GM19463 (cell line): ENCODE data around the gene METTL2B.
A peak's percentile ranks its signal among the peaks of the same experiment; 100 is the strongest.

Experiments used
- ATAC-seq: cut with Tn5 transposase; IDR thresholded peaks from one replicate; pipeline ENCODE4 v1.9.1; 2021; ENCODE audit warnings: mild to moderate bottlenecking, moderate library complexity; ENCODE audit not compliant: unreplicated experiment

The METTL2B gene, protein sequence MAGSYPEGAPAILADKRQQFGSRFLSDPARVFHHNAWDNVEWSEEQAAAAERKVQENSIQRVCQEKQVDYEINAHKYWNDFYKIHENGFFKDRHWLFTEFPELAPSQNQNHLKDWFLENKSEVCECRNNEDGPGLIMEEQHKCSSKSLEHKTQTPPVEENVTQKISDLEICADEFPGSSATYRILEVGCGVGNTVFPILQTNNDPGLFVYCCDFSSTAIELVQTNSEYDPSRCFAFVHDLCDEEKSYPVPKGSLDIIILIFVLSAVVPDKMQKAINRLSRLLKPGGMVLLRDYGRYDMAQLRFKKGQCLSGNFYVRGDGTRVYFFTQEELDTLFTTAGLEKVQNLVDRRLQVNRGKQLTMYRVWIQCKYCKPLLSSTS

DNA sequence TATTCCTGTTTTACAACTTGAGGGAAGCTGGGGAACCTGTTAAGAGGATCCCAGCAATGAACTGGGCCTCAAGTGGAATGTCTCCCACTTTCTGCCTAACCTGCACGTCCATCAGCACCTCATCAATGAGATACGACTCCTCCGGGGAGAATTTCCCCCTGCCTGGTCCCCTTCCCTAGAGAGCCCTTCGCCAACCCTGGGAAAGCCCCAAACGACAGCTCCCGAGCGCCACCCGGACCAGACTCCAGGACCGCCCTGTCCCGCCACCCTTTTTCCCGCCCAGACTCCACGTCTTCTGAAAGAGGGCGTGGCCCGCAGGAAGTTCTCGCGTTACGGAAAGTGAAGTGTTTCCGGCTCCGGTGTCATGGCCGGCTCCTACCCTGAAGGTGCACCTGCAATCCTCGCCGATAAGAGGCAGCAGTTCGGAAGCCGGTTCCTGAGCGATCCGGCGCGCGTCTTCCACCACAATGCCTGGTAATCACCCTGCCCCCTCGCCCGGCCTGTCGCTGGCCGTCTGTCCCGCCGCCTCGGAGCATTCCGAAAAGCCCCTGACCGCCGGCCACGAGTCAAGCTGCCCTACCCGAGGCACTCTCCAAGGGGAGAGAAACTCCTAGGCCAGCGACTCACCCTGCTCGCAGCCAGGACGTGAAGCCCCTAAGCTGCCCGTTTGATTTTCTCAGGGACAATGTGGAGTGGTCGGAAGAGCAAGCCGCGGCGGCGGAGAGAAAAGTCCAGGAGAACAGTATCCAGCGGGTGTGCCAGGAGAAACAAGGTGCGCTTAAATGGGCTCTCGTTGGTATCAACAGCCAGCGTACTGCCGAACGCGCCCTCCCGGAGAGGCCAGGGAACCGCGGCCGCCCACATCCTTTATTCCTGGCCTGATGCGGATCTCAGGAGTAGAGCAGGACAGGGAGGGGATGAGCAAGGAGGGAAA, at the start of gene METTL2B:
Gene METTL2B (plus strand): TSS at position 347 of the 934 bp plus-strand sequence. CDS start 18 bp downstream, at position 365.
- ATAC-seq: peak; percentile 91

DNA sequence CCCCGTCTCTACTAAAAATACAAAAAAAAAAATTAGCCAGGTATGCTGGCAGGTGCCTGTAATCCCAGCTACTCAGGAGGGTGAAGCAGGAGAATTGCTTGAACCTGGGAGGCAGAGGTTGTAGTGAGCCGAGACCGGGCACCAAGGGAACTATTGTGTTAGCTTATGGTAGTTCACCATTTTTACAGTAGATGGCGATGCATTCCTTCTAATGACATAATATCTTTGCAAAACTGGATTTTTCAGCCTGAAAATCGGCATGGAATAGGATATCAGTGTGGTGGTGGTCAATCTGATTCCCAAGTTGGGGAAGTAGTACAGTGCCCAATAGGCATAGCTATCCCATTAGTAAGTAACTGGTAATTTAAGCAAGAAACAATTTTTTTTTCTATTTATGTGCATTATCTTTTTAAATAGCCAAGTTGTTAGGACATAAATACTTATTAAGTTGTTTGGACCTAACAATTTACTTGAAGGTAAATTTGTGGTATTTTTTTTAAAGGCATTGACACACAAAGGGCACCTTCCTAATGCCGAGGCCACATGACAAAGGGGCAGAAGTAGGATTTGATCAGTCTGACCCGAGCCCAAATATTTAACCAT, 49.2 kb upstream of the METTL2B start:
- no peak for ATAC-seq

DNA sequence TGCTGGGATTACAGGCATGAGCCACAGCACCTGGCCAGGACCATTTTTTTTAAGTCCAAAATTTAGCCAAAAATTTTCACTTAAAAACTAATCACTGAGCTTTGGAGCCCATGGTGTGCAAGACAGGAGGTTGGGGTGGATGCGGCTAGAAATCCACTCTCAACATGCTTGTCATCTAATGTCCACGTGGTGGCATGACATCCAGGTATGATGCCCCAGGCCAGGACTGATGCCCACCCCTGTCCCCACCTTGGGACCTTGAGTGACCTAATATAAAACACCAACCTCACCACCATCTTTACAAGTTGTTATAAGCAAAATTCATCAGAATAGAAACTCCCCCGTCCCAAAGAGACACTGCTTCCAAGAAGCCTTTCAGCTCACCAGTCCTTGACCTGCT, 46.3 kb upstream of the METTL2B start:
- ATAC-seq: no peak

DNA sequence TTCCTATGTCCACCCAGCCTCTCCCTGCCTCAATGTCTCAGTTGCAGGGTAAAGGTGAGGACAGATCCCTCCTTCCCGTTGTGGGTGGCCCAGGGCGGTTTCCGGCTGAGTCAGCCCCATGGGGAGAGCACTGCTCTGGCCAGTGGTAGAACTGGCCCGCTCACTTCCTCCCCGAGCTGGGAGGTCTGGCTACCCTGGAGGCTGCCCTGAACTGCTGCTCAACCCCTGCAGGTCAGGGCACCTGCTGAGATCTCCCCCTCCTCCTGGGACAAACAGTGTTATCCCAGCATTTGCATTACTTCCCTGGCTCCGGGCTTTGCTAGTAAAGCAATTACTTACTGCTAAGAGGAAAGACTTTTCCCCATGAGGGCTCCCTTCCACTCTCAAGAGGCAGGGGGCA, 45.3 kb upstream of the METTL2B start:
- ATAC-seq: no peak

DNA sequence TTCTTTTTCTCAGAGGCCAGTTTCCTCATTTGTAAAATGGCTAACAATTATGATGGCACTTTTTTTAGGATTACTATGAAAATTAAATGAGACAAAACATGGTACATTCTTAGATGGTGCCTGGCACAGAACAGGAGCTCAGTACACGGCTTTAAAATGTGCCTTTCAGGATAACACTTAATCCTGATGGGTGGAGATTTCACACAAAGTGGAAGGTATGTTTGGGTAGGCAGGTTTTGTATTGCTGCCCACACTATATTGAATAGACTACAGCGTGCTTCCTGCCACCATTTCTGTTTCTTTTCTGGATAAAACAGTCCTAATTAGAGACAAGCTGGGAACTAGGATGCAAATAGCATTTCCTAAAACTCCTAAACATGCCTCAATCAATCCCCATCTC, 44.8 kb upstream of the METTL2B start:
- no peak for ATAC-seq

DNA sequence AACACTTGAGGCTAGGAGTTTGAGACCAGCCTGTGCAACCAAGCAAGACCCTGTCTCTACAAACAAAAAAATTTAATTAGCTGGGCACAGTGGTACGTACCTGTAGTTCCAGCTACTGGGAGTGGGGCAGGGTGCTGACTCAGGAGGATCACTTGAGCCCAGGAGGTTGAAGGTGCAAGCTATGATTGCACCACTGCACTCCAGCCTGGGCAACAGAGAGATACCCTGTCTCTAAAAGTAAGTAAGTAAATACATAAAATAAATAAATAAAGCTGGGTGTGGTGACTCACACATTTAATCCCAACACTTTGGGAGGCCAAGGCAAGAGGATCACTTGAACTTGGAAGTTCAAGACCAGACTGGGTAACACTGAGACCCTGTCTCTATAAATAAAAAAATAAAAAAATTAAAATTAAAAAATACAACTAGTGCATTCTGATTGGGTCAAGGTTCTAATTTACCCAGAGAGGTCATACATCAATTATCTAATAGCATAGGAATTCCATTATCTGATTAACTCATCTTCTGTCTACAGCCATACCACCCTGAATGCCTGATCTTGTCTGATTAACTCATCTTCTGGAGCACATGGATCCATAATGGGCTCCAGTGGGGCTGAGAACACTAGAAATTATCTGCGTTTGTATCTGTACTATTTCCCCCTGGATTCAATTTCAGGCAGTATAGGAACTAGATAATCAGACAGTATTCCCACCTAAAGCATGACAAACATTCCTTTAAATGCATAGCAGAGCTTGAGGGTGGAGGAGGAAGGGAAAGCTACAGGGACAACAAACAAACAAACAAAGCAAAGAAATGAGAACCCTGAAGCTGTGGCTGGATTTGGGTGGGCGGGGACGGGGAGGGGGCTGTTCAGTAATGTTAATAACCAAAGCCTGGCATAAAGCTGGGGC, 41.9 kb upstream of the METTL2B start:
- ATAC-seq: no peak

DNA sequence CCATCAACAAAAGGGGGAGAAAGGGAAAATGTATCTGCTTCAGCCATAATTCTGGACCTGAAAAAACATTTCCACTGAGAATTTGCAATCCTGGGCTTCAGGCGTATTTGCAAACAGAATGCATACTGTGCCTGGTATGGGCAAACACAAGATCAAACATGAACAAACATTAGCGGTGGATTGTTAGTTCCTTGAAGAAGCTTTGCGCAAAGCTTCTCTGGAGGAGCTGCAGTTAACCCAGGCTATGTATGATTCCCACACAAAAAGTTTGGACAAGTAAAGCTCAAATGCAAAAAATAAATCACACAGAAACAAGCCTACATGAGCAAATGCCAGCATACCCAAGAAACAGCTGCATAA, 41.2 kb upstream of the METTL2B start:
- ATAC-seq: no peak

DNA sequence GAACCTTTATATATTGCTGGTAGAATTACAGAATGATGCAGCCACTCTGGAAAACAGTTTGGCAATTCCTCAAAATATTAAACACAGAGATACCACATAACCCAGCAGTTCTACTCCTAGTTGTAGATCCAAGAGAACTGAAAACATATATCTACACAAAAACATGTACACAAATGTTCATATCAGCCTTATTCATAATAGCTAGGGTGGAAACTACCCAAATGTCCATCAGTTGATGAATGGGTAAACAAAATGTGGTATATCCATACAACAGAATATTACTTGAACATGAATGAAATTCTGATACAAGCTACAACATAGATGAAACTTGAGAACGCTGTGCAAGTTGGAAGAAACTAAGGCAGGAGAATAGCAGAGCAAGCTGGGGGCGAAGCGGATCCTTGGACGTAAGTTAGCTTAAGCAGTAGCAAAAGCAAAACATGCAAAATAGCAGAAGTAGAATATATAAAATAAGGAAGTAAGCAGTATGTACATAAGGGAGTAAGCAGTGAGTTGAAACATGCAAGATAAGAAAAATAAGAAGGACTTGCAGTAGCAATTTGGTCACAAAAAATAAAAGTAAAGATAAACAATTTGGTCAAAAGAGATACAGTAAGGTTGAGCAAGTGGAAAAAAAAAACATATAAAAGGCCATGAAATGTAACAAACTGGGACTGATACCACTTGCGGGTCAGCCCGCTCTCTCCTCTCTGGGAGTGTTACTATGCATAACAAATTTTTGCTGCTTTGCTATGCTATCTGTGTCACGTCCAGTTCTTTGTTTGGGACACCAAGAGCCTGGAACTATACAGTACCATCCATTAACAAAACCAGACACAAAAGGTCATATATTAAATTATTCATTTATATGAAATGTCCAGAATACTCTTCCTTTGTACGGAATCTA, 38.9 kb upstream of the METTL2B start:
- no peak for ATAC-seq

DNA sequence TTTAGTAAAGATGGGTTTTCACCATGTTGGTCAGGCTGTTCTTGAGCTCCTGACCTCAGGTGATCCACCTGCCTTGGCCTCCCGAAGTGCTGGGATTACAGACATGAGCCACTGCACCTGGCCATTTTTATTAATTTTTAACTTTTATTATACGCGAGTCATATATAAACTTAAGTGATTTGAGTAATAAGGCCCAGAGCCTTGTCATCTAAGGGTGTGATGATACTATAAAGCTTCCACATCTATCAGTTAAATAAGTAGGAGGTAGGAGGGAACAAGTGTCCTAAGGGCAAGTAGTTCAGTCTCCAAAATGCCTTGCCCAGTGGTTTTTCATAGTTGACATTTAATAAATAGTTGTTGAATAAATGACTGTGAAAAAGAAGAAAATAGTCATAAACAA, 34.2 kb upstream of the METTL2B start:
- no peak for ATAC-seq

DNA sequence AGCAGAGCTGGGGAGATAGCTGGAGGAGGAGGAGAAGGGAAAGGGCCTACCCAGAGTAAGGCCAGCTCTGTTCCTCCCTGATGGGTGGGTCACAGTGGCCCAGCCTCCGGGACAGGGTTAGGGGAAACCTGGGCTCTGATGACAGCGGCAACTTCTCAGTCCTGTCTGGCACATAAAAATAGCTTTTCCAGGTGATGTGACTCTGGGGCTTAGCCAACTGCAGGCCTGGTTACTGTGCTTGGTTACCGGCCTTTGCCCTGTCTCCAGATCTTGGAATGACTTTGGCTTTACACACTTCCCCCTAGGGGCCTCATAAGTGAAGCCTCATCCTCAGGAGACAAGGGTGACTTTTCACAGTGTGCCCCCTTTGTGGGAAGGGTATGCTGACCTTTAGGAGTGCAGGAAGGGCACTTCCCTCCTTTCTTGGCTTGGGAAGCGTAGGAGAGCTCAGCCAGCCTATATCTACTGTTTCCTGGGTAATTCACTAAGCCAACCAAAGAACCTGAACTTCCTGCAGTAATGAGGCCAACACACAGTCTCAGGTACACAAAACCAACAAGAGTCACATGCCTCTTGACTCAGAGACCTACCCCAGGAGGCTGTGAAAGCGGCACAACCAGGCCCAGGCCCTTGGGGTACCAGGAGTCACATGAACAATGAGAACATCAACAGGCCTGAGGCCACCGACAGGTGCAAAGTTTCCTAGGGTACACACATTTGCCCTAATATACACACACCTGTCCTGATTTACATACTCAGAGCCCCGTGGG, 32.5 kb upstream of the METTL2B start:
- ATAC-seq: no peak

DNA sequence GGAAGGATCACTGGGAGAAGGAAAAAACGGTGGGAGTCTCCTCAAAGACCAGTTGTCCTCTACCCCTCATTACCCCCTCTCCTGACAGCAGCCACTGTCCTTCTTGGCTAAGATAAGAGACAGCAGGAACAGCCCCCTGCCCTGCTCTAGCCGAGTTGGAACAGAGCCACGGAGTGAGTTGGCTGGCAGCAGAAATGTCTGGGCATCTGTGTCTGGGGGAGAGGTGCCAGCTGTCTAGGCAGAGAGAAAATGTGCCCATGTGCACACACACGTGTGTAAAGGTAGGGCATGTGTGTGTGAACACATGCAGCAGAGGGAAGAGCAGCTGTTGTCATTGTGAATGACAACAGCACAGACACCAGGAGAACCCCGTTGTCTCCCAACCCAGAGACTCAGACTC, 30.2 kb upstream of the METTL2B start:
- no peak for ATAC-seq

DNA sequence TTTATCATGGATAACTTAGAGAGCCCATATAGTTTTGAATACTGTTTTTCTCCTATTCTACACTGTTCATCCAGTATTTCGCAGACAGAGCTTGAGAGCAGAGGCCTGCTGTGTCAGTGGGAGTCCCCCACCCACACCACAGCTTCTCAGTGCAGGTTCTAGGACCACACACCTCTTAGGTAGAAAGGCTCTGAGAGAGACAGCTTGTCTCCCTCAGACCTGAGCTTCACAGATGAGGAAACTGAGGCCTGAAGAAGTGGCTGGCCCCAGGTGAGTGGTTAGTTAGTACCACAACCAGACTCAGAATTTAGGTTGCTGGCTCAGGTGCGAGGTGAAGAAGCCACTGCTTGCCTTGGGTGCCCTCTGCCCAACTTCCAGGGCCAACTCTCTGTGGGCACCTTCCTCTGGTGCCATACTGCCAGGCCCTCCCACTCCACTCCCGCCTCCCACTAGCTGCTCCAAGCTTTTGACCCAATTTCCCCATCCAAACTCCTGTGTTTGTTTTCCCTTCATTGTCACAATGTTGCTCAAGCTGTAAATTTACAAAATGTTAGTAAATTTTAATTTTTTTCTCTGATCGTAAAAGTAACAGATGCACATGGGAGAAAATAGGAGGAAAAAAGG, 28.5 kb upstream of the METTL2B start:
- ATAC-seq: no peak

DNA sequence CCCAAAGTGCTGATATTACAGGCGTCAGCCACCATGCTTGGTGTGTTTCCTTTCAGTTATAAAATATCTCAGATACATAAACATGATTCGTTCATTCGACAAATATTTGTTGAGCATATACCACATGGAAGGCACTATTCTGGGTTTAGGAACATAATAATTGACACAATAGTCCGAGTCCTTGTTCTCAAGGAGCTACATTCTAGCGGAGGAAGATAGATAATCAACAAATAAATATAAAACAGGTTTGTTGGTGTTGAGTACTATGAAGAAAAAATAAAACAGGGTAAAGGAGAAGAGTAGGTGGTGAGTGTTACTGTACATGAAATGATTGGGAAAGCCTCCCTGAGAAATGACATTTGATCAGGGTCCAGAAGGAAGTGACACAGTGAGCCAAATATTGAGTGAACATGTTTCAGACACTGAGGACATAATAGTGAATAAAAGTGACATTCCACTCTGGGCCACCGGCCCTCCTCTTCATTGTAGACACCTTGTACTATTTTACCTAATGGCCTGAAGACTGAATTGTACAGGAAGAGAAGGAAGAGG, 27.7 kb upstream of the METTL2B start:
- no peak for ATAC-seq

DNA sequence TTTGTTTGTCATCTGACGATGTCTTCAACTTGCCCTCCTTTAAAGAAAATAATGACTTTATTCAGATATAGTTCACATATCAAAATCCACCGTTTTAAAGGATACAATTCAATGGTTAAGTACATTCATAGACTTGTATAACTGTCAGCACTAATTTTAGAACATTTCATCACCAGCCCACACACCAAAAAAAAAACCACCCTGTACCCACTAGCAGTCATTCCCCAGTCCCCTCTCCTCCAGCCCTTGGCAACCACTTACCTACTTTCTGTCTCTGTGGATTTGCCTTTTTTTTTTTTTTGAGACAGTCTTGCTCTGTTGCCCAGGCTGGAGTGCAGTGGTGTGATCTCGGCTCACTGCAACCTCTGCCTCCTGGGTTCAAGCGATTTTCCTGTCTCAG, 26.1 kb upstream of the METTL2B start:
- ATAC-seq: no peak

DNA sequence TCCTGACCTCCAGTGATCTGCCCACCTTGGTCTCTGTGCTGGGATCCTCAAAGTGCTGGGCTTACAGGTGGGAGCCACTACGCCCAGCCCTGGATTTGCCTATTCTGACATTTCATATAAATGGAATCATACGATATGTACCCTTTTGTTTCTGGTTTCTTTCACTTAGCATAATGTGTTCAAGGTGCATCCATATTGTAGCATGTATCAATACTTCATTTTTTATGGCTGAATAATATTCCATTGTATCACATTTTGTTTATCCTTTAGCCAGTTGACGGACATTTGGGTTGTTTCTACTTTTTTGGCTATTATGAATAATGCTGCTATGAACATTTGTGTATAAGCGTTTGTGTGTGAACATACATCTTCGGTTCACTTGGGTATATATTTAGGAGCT, 25.6 kb upstream of the METTL2B start:
- no peak for ATAC-seq

DNA sequence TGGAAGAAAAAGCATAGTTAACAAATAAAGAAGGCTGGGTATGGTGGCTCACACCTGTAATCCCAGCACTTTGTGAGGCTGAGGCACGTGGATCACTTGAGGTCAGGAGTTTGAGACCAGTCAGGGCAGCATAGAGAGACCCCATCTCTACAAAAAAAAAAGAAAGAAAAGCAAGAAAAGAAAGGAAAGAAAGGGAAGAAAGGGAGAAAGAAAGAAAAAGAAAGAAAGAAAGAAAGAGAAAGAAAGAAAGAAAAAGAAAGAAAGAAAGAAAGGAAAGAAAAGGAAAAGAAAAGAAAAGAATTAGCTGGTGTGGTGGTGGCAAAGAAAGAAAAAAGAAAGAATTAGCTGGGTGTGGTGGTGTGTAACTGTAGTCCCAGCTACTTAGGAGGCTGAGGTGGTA, 24.0 kb upstream of the METTL2B start:
- ATAC-seq: no peak

DNA sequence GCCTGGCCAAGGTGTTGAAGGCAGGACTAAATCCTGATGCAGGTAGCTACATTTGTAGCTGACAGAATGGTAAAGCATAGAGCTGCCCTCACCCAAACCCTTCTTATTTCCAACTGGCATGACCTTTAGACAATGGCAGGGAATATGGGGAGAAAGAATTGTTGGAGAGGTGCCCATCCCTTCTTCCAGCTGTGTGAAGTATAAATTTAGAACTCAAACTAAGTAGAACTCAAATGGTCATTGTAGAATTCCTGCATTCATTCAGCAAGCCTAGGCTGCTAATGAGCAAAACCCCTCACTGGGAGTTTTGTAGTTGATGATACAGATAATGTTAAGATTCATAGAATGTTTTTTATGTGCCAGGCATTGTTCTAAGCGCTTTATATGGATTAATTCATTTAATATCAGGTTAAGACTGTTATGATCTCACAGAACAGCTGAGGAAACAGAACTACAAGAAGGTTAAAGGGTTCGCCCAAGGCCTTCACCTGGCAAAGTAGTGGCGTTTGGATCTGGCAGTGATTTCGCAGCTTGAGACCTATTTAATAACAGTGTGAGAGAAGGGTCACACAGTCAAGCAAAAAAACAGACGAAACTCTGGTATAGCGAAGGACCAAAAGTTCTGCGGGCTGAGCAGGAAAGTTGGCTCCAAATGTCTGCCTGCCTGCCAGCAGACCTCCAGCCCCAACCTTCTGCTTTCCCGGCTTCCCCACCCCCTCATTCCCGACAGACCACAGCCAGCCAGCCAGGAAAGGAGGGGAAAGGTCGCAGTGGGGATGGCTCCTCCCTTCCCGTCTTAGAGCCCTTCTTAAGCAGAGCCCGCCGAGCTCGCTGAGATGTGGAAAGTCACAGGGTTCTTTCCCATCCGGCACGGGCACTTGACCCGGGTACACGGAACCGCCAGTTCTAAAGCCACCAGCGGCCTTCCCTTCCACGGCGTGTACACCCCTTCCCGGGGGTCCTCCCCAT, 22.4 kb upstream of the METTL2B start:
- no peak for ATAC-seq
